K562 (cell line): ENCODE data around the gene TOM1L2. TPM values are rescaled to one million over a fixed set of nuclear protein-coding genes. Genes with fewer than 3 reads are reported as not detected.

ENCODE experiments used
- ATAC-seq: fragments of 200-7000 bp; cut with Tn5 transposase; 3 replicates; pipeline ENCODE4 v1.9.1; 2020; ENCODE audit warnings: moderate library complexity
- BruUV-seq: library from RNA; stranded (reverse); fragments of 400-500 nt; replicated peaks from 2 replicates; lab custom pipeline; 2021; lab: Mats Ljungman, UMichigan
- CTCF ChIA-PET: fragments of 300-600 bp; formaldehyde crosslinking; extraction: SDS; loops from one replicate; lab custom pipeline; 2021; ENCODE audit warnings: low intra/inter-chr PET ratio; lab: Yijun Ruan, JAX
- POLR2A ChIA-PET: fragments of 300-600, 350-650 bp; sonication (Branson Sonifier 250); formaldehyde crosslinking; extraction: SDS; loops from one replicate; lab custom pipeline; 2021; ENCODE audit warnings: antibody characterized with exemption, inconsistent platforms; lab: Yijun Ruan, JAX
- DNase-seq, 4 experiments: peaks; one replicate each; pipeline versions ENCODE4 v3.0.0 to v3.0.0-alpha.2; 2011 to 2018; ENCODE audit warnings: low spot score in 3 of 4, mixed read lengths in 3 of 4; ENCODE audit errors: extremely low read depth in 1 of 4
- FAIRE-seq: peaks from 2 replicates; lab custom pipeline; 2011; peaks lifted over from hg19 to GRCh38; lab: Jason Lieb, UNC
- H2AFZ ChIP-seq: 2 replicates; pipeline ENCODE4 v1.6.0; 2011; ENCODE audit warnings: low read depth, low read length, control low read depth, inconsistent platforms
- H3K27ac ChIP-seq: fragments of 200-600 bp; 3 replicates; pipeline ENCODE4 v1.8.0; 2011; ENCODE audit warnings: low read depth, mild to moderate bottlenecking, control low read depth, inconsistent platforms, low read length, moderate library complexity, mixed read lengths; ENCODE audit errors: extremely low read depth
- H3K27me3 ChIP-seq, 2 experiments: fragments of 300-600 bp in 1 of 2; 2 replicates in 1 of 2; 3 replicates in 1 of 2; pipeline versions ENCODE4 v1.6.0 to v1.8.0; 2011; ENCODE audit warnings: inconsistent platforms in 2 of 2, low read length in 2 of 2, mild to moderate bottlenecking in 1 of 2, mixed read lengths in 1 of 2, moderate library complexity in 1 of 2; ENCODE audit not compliant: control insufficient read depth in 2 of 2, insufficient read depth in 2 of 2
- H3K36me3 ChIP-seq: fragments of 300-600 bp; 3 replicates; pipeline ENCODE4 v1.8.0; 2011; ENCODE audit warnings: mild to moderate bottlenecking, low read length, inconsistent platforms; ENCODE audit not compliant: control insufficient read depth, insufficient read depth
- H3K4me1 ChIP-seq, 2 experiments: fragments of 200-600 bp in 1 of 2; replicated peaks in 1 of 2; 2 replicates in 1 of 2; 3 replicates in 1 of 2; pipeline versions ENCODE4 v1.5.1 to v1.8.0; 2011; ENCODE audit warnings: inconsistent platforms in 2 of 2, low read length in 2 of 2, mild to moderate bottlenecking in 1 of 2, mixed read lengths in 1 of 2, moderate library complexity in 1 of 2; ENCODE audit not compliant: control insufficient read depth in 2 of 2, insufficient read depth in 2 of 2
- H3K4me2 ChIP-seq: 2 replicates; pipeline ENCODE4 v1.6.1; 2011; ENCODE audit warnings: low read length, control low read depth, inconsistent platforms, mixed read lengths; ENCODE audit not compliant: insufficient read depth
- H3K4me3 ChIP-seq: fragments of 200-600 bp; sonication (generic), shearing (Covaris generic); 2 replicates; pipeline ENCODE4 v1.5.1; 2016; ENCODE audit warnings: control low read depth, inconsistent platforms
- H3K79me2 ChIP-seq: fragments of 200-600 bp; 3 replicates; pipeline ENCODE4 v1.8.0; 2011; ENCODE audit warnings: low read length, inconsistent platforms; ENCODE audit not compliant: control insufficient read depth, insufficient read depth
- H3K9ac ChIP-seq, 2 experiments: 2 replicates each; pipeline versions ENCODE4 v1.6.0 to v1.6.1; 2011; ENCODE audit warnings: low read depth in 2 of 2, low read length in 2 of 2, control low read depth in 1 of 2, inconsistent platforms in 1 of 2, mild to moderate bottlenecking in 1 of 2, mixed read lengths in 1 of 2; ENCODE audit not compliant: insufficient read depth in 1 of 2
- H3K9me1 ChIP-seq: one replicate; pipeline ENCODE4 v1.6.0; 2011; ENCODE audit warnings: inconsistent platforms, mild to moderate bottlenecking, low read length, moderate library complexity; ENCODE audit not compliant: control insufficient read depth, insufficient read depth
- H3K9me3 ChIP-seq: replicated peaks from 2 replicates; pipeline ENCODE4 v1.5.1; 2011; ENCODE audit warnings: low read depth, low read length, inconsistent platforms; ENCODE audit not compliant: control insufficient read depth, insufficient read depth
- H4K20me1 ChIP-seq: replicated peaks from 2 replicates; pipeline ENCODE4 v1.6.1; 2011; ENCODE audit warnings: low read length, inconsistent platforms, mixed read lengths; ENCODE audit not compliant: control insufficient read depth, insufficient read depth
- ETS1 ChIP-seq: conservative IDR thresholded peaks from 2 replicates; pipeline ENCODE4 v1.6.1; 2011; ENCODE audit warnings: low read depth, mild to moderate bottlenecking, low read length; ENCODE audit not compliant: control insufficient read depth
- GTF3C2 ChIP-seq: IDR thresholded peaks from 3 replicates; pipeline ENCODE4 v1.6.1; 2011; ENCODE audit warnings: borderline replicate concordance, mild to moderate bottlenecking, moderate library complexity; ENCODE audit not compliant: insufficient read length; ENCODE audit errors: extremely low read depth
- HDAC6 ChIP-seq: IDR thresholded peaks from 2 replicates; pipeline ENCODE4 v1.6.1; 2012; ENCODE audit warnings: low read depth, mild to moderate bottlenecking, control low read depth, inconsistent platforms, low read length, moderate library complexity
- IRF2 ChIP-seq: sonication (generic); formaldehyde crosslinking; IDR thresholded peaks from 2 replicates; pipeline ENCODE4 v1.8.1; 2022; ENCODE audit warnings: mild to moderate bottlenecking, missing genetic modification reagents
- KAT8 ChIP-seq: fragments of 450-650 bp; IDR thresholded peaks from 2 replicates; pipeline ENCODE4 v1.6.1; 2016; ENCODE audit warnings: low read depth, mild to moderate bottlenecking
- RBFOX2 ChIP-seq: fragments of 200-400 bp; formaldehyde crosslinking; IDR thresholded peaks from 2 replicates; pipeline ENCODE4 v1.6.1; 2017; ENCODE audit warnings: low read depth, mild to moderate bottlenecking, low read length, moderate library complexity
- RHOXF2B ChIP-seq: fragments of 250-450 bp; sonication (Bioruptor Pico); conservative IDR thresholded peaks from 2 replicates; pipeline ENCODE4 v1.5.1; 2021
- SIN3A ChIP-seq, 2 experiments: fragments of 150-350 bp in 1 of 2; IDR thresholded peaks; 2 replicates each; pipeline ENCODE4 v1.6.1; 2011 to 2016; ENCODE audit warnings: borderline replicate concordance in 2 of 2, low read depth in 2 of 2, low read length in 2 of 2, mild to moderate bottlenecking in 2 of 2, moderate library complexity in 2 of 2; ENCODE audit not compliant: control insufficient read depth in 1 of 2
- THRB ChIP-seq: fragments of 450-650 bp; formaldehyde crosslinking; conservative IDR thresholded peaks from 2 replicates; pipeline ENCODE4 v1.4.0; 2022; ENCODE audit warnings: mild to moderate bottlenecking, missing genetic modification characterization
- ZNF146 ChIP-seq: IDR thresholded peaks from one replicate; pipeline ENCODE4 v1.6.1; 2018; ENCODE audit warnings: missing compliant biosample characterization; ENCODE audit not compliant: unreplicated experiment
- ZNF165 ChIP-seq: fragments of 250-450 bp; sonication (Bioruptor Pico); IDR thresholded peaks from 2 replicates; pipeline ENCODE4 v1.4.0; 2020; ENCODE audit warnings: borderline replicate concordance
- ZNF507 ChIP-seq: conservative IDR thresholded peaks from 2 replicates; pipeline ENCODE4 v1.6.1; 2017; ENCODE audit warnings: missing genetic modification characterization, missing compliant biosample characterization
- WGBS: fragments of 100-300 bp; shearing (Covaris generic); methylation state at CpG from one replicate; pipeline ENCODE4 v1.1.6; 2016; ENCODE audit warnings: low coverage, mixed read lengths; ENCODE audit not compliant: insufficient coverage; ENCODE audit errors: missing lambda C conversion rate; 5-methylcytosine and 5-hydroxymethylcytosine counted together
- in situ Hi-C: fragments of 300-500 bp; cut with MboI; formaldehyde crosslinking; loops from 4 replicates; pipeline ENCODE4 v1.15.0; 2018; ENCODE audit warnings: inconsistent platforms, mixed read lengths
- intact Hi-C: fragments of 100-400 bp; cut with micrococcal nuclease; formaldehyde crosslinking; loops from 2 replicates; pipeline ENCODE4 v1.14.2; 2022
- polyA plus RNA-seq, 8 experiments: library from polyadenylated mRNA; depleted of rRNA in 4 of 8; stranded (reverse) in 5 of 8; unstranded in 3 of 8; fragments of >200 nt; fragmentation: Nextera tagmentation in 2 of 8; fragmentation: Illumina TruSeq in 1 of 8; extraction: Ambion mirVana in 2 of 8; extraction: Trizol in 1 of 8; gene quantifications; 2 replicates each; pipeline versions ENCODE4 v1.2.1 to v1.2.3, GENCODE V29; 2011 to 2014; ENCODE audit warnings: inconsistent platforms in 1 of 8, missing spikeins in 1 of 8
- total RNA-seq, 7 experiments: library from RNA; depleted of rRNA in 6 of 7; stranded (reverse); fragments of >200 nt in 6 of 7; fragmentation: Illumina TruSeq in 2 of 7; extraction: Trizol in 2 of 7; gene quantifications; 2 replicates each; pipeline versions ENCODE4 v1.2.1 to v1.2.3, GENCODE V29; 2011 to 2021; ENCODE audit warnings: low replicate concordance in 1 of 7
- TF ChIP-seq, protein P1 (sequence below), 2 experiments: fragments of 250-450 bp in 1 of 2; fragments of 450-650 bp in 1 of 2; sonication (Bioruptor Pico) in 1 of 2; IDR thresholded peaks; 2 replicates each; pipeline versions ENCODE4 v1.6.1 to v1.8.0; 2016 to 2021; ENCODE audit warnings: mild to moderate bottlenecking in 2 of 2, moderate library complexity in 2 of 2, missing compliant biosample characterization in 1 of 2, missing genetic modification characterization in 1 of 2

Gene TOM1L2
- total and polyA plus RNA-seq, 9 of the 15 experiments (the other 6 are each of a cell fraction or from before 2014, with no cell fraction given), result 0.07 to 6.0 (median 2.5) TPM

- TF ChIP-seq, protein P1, sequence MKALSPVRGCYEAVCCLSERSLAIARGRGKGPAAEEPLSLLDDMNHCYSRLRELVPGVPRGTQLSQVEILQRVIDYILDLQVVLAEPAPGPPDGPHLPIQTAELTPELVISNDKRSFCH (CRISPR knock-in tag; IDR thresholded peaks at IDR 0.05), result no peak
- TF ChIP-seq, protein P1 (tag; IDR thresholded peaks at IDR 0.05), result no peak
- no peak for TF ChIP-seq GTF3C2
- TF ChIP-seq ETS1, result no peak
- no peak for TF ChIP-seq IRF2
These were observed 74.8 kb downstream of the TOM1L2 start (continued) for GRCh38 chr17:17897442-17897841.

DNA sequence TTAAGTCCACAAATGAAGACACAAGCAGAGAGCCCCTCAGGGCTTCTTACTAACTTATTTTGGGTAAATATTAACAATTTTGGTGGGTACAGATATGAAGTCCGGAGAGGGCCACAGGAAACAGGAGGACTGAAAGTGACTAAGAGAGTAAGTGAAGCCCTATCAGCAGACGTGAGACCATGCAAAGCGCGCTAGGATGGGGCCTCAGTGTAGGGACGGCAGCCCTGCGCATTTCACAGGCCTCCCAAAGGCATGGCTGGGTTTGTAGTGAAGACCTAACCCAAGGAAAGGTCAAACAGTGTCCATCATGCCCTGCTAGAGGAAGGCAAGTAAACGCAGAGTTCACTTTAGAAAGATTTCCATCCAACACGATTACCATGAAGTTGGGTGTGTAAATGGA, 75.5 kb downstream of the TOM1L2 start:
- no TSS peak for BruUV-seq
- WGBS, result 62% methylated on average over 7 of the region's 8 CpGs
- TF ChIP-seq KAT8 (no peak), ZNF165 (CRISPR knock-in tag) (no peak), ZNF507 (tag) (no peak), HDAC6 (no peak), RBFOX2 (no peak), RHOXF2B (CRISPR knock-in tag) (no peak), ZNF146 (CRISPR knock-in tag) (no peak), SIN3A (IDR thresholded peaks at IDR 0.05; ENCODE audit: borderline replicate concordance in 2 of 2, control insufficient read depth in 1 of 2, low read depth in 2 of 2, low read length in 2 of 2) (no peak), THRB (no peak)

More for the DNA sequence above, 75.5 kb downstream of the TOM1L2 start:
- ATAC-seq (no peak), FAIRE-seq (no peak), DNase-seq (no peak)
- Histone ChIP-seq H3K4me1 (peaks cover 0 to 3% of the 10 kb centered on the region in 2 experiments; a peak in 2 of 5 replicates), H3K9ac (no peak overlapping the region), H3K4me2 (no peak overlapping the region), H3K27ac (no peak overlapping the region), H4K20me1 (no peaks in the 10 kb centered on the region), H3K9me1 (no peaks in the 10 kb centered on the region), H2AFZ (no peak overlapping the region), H3K4me3 (no peak overlapping the region), H3K79me2 (no peaks in the 10 kb centered on the region), H3K9me3 (no peaks in the 10 kb centered on the region), H3K36me3 (no peaks in the 10 kb centered on the region), H3K27me3 (no peaks in the 10 kb centered on the region)
- in situ Hi-C loops (no loop called here), intact Hi-C loops (no loop called here)
- CTCF ChIA-PET, result no interaction called here
- POLR2A ChIA-PET, result no interaction called here
